Colonic mucosa (tissue), 4 donors: ENCODE results near the gene EIF4H. TPM values are rescaled to one million over a fixed set of nuclear protein-coding genes. Genes with fewer than 3 reads are reported as not detected.

Source experiments
- DNase-seq: peaks from one replicate; pipeline ENCODE4 v3.0.0-alpha.2; 2020
- H3K27ac ChIP-seq: fragments of 200-600 bp; one replicate; pipeline ENCODE4 v1.8.0; 2021
- H3K27me3 ChIP-seq: fragments of 200-600 bp; one replicate; pipeline ENCODE4 v1.8.0; 2021
- H3K36me3 ChIP-seq: fragments of 200-600 bp; one replicate; pipeline ENCODE4 v1.8.0; 2021
- H3K4me1 ChIP-seq: fragments of 200-600 bp; one replicate; pipeline ENCODE4 v1.8.0; 2021; ENCODE audit warnings: mild to moderate bottlenecking
- H3K4me3 ChIP-seq: fragments of 200-600 bp; one replicate; pipeline ENCODE4 v1.8.0; 2021
- H3K9ac ChIP-seq, 2 donors: one replicate each; pipeline ENCODE4 v1.7.0; 2013; ENCODE audit warnings: control low read depth in 2 of 2, low read depth in 2 of 2, low read length in 2 of 2
- H3K9me3 ChIP-seq: fragments of 200-600 bp; one replicate; pipeline ENCODE4 v1.8.0; 2021
- intact Hi-C: fragments of 100-400 bp; cut with DNase I; formaldehyde crosslinking; loops from one replicate; pipeline ENCODE4 v1.14.1; 2022
- total RNA-seq, 2 donors: library from RNA; stranded (reverse); fragmentation: NEBNext Ultra II Directional in 1 of 2; extraction: Animal tissue kit (Norgen Biotek cat#: 25700) in 1 of 2; gene quantifications; one replicate each; pipeline ENCODE4 v1.2.1, GENCODE V29; 2021
- TF ChIP-seq, protein P1 (sequence below): fragments of 200-600 bp; IDR thresholded peaks from one replicate; pipeline ENCODE4 v1.8.0; 2022; ENCODE audit warnings: antibody characterized with exemption, mild to moderate bottlenecking
- donor health status: healthy.
- donor health status: DM: no; HTN: no; CAD: no.
- donor health status: DM: no; HTN: no; CAD: no.

EIF4H gene
- total RNA-seq, 2 donors from 2014 or later, result 297 to 302 TPM

DNA sequence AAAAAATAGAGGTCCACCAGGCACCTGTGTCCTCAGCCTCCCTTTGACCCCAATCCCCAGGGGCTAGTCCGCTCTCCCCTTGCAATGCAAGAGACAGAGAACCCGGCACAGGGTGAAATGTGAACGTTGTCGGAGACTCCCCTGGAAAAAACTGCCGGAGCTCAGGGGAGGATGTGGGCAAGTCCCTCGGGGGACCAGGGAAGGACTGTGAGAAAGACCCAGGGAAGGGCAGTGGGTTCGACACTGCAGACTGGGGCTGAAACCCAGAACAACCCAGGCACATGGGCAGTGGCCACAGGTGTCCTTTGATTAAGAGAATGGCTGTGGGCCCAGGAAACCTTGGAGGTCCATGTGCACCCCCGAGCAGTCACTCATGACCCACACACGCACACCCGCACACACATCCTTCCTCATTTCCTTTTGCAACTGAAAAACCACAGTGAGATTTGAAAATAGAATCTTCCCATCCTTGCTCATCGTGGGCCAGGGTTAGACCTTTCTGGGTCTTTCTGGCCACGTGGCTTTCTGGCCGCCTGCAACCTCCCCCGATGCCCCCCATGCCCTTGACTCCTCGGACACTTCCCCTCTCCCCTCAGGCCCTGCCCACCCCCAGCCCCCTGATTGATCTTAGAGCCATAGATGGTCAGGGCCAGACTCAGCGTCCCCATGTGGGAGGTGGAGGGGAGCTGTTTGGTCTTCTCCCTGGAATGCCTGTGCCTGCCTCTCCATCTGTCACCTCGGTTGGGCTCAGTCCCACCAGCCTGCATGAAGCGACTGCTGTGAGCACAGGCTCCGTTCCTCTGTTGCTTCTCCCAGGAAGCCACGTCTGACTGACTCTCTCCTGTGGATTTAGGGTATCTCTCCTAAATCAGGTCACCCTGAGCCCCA, 43.5 kb downstream of the EIF4H start:
- H3K27me3 ChIP-seq, result no peaks in the 10 kb centered on the region
- H3K9ac ChIP-seq, result no peak overlapping the region
- no peaks in the 10 kb centered on the region for H3K9me3 ChIP-seq
- H3K4me3 ChIP-seq, result no peak overlapping the region
- H3K36me3 ChIP-seq, result no peaks in the 10 kb centered on the region
- no peak overlapping the region for H3K27ac ChIP-seq
- H3K4me1 ChIP-seq, result no peaks in the 10 kb centered on the region
- TF ChIP-seq, protein P1, sequence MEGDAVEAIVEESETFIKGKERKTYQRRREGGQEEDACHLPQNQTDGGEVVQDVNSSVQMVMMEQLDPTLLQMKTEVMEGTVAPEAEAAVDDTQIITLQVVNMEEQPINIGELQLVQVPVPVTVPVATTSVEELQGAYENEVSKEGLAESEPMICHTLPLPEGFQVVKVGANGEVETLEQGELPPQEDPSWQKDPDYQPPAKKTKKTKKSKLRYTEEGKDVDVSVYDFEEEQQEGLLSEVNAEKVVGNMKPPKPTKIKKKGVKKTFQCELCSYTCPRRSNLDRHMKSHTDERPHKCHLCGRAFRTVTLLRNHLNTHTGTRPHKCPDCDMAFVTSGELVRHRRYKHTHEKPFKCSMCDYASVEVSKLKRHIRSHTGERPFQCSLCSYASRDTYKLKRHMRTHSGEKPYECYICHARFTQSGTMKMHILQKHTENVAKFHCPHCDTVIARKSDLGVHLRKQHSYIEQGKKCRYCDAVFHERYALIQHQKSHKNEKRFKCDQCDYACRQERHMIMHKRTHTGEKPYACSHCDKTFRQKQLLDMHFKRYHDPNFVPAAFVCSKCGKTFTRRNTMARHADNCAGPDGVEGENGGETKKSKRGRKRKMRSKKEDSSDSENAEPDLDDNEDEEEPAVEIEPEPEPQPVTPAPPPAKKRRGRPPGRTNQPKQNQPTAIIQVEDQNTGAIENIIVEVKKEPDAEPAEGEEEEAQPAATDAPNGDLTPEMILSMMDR, result no peak
- DNase-seq, result no peak
- intact Hi-C loops, result no loop called here

DNA sequence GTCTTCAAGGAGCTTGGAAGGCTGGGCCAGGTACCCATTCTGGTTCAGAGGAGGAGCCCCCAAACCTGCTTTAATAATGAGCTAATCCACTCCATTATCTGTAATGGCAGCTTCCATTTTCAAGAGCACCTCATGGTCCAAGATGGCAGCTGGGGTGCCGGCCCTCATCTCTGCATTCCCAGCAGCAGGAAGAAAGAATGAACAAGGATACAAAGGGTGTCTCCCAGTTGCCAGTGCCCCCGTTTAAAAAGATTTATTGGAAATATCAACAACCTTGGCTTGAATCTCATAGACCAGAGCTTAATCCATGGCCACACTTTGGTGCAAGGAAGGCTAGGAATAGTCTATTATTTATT, 44.2 kb downstream of the EIF4H start:
- no peaks in the 10 kb centered on the region for H3K9me3 ChIP-seq
- H3K4me3 ChIP-seq, result no peak overlapping the region
- H3K9ac ChIP-seq, result no peak overlapping the region
- no peak for DNase-seq
- no peaks in the 10 kb centered on the region for H3K27me3 ChIP-seq
- H3K4me1 ChIP-seq, result no peaks in the 10 kb centered on the region
- H3K36me3 ChIP-seq, result no peaks in the 10 kb centered on the region
- TF ChIP-seq, protein P1, result no peak
- H3K27ac ChIP-seq, result no peak overlapping the region
- intact Hi-C loops, result no loop called here

DNA sequence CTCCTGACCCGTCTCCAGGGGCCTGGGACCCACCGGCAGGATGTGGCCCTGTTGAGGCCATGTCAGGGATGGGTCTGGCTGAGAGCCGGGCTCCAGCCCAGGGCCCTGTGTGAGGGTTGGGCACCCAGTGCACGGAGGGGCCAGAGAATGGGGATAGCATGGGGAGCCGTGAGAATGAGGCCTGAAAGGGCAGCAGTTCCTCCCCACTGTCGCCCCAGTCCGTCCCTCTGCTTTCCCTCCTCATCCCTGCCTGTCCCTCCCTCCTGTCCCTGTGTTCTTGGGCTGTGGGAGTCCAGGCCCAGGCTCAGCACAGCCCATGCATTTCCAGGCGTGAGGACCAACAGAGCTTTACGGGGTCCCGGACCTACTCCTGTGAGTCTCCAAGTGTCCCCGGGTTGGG, 45.3 kb downstream of the EIF4H start:
- H3K36me3 ChIP-seq, result no peaks in the 10 kb centered on the region
- H3K9ac ChIP-seq, result no peak overlapping the region
- H3K27me3 ChIP-seq, result no peaks in the 10 kb centered on the region
- DNase-seq, result no peak
- H3K27ac ChIP-seq, result no peak overlapping the region
- H3K4me3 ChIP-seq, result no peak overlapping the region
- TF ChIP-seq, protein P1, result no peak
- H3K4me1 ChIP-seq, result no peaks in the 10 kb centered on the region
- H3K9me3 ChIP-seq, result no peaks in the 10 kb centered on the region
- intact Hi-C loops, result no loop called here

GRCh38 chr7:74220229-74220628, 46.1 kb downstream of the EIF4H start:
- intact Hi-C loops, result no loop called here
- H3K9ac ChIP-seq, result no peak overlapping the region
- H3K9me3 ChIP-seq, result no peaks in the 10 kb centered on the region
- TF ChIP-seq, protein P1, result no peak
- H3K4me1 ChIP-seq, result no peaks in the 10 kb centered on the region
- H3K4me3 ChIP-seq, result no peak overlapping the region
- DNase-seq, result no peak
- H3K36me3 ChIP-seq, result no peaks in the 10 kb centered on the region
- no peaks in the 10 kb centered on the region for H3K27me3 ChIP-seq
- no peak overlapping the region for H3K27ac ChIP-seq

GRCh38 chr7:74221713-74222112, 47.6 kb downstream of the EIF4H start:
- Histone ChIP-seq H3K27me3 (no peaks in the 10 kb centered on the region), H3K4me3 (no peak overlapping the region), H3K36me3 (no peaks in the 10 kb centered on the region), H3K27ac (no peak overlapping the region), H3K9me3 (no peaks in the 10 kb centered on the region), H3K4me1 (no peaks in the 10 kb centered on the region), H3K9ac (no peak overlapping the region)
- TF ChIP-seq, protein P1, result no peak
- intact Hi-C loops, result no loop called here
- no peak for DNase-seq
